ENCODE results near the gene AMBRA1.

GRCh38 chr11:46390331-46391171 is 203.3 kb downstream of the AMBRA1 start:
- TF ChIP-seq FOSL2 (IDR thresholded peaks at IDR 0.05) (no peak), FOSL2 (CRISPR knock-in tag; IDR thresholded peaks at IDR 0.05) (no peak), ELK1 (IDR thresholded peaks at IDR 0.05; ENCODE audit: low read depth, low read length) (no peak), CTCF (IDR thresholded peaks at IDR 0.05) (no peak), NPAS2 (CRISPR knock-in tag; IDR thresholded peaks at IDR 0.05; ENCODE audit: borderline replicate concordance) (no peak), RFX5 (IDR thresholded peaks at IDR 0.05) (no peak), SMC3 (IDR thresholded peaks at IDR 0.05) (no peak), POLR2A (IDR thresholded peaks at IDR 0.05; ENCODE audit: low read length) (no peak), REST (IDR thresholded peaks at IDR 0.05) (no peak), PBX3 (IDR thresholded peaks at IDR 0.05) (no peak)

Data from A549 (cell line).